Endothelial cell of umbilical vein (primary cell): Measurements from ENCODE around the gene ATP10B. TPM values are rescaled to one million over a fixed set of nuclear protein-coding genes. Genes with fewer than 3 reads are reported as not detected.

Source experiments
- BruUV-seq: library from RNA; stranded (reverse); fragments of 400-500 nt; replicated peaks from 2 replicates; lab custom pipeline; 2021; lab: Mats Ljungman, UMichigan
- CTCF ChIA-PET: fragments of 300-600, 350-600 bp; sonication (Branson Sonifier 250); formaldehyde crosslinking; loops from one replicate; lab custom pipeline; 2021; ENCODE audit warnings: antibody characterized with exemption, inconsistent platforms; lab: Charles Lee
- POLR2A ChIA-PET: fragments of 300-600, 350-600 bp; sonication (Branson Sonifier 250); formaldehyde crosslinking; loops from one replicate; lab custom pipeline; 2021; ENCODE audit warnings: antibody characterized with exemption, inconsistent platforms; lab: Charles Lee
- DNase-seq: peaks from one replicate; pipeline ENCODE4 v3.0.0-alpha.2; 2011; ENCODE audit warnings: low read depth, low spot score
- FAIRE-seq: peaks from 2 replicates; lab custom pipeline; 2011; peaks lifted over from hg19 to GRCh38; lab: Jason Lieb, UNC
- H2AFZ ChIP-seq: 2 replicates; pipeline ENCODE4 v1.6.0; 2012; ENCODE audit warnings: low read depth, low read length, control low read depth, inconsistent platforms
- H3K27ac ChIP-seq: 2 replicates; pipeline ENCODE4 v1.5.1; 2011; ENCODE audit warnings: low read depth, mild to moderate bottlenecking, control low read depth, low read length, moderate library complexity; ENCODE audit not compliant: insufficient read depth
- H3K27me3 ChIP-seq, 2 experiments: 2 replicates each; pipeline versions ENCODE4 v1.6.0 to v1.6.1; 2011; ENCODE audit warnings: low read length in 2 of 2, mixed read lengths in 1 of 2; ENCODE audit not compliant: control insufficient read depth in 2 of 2, insufficient read depth in 2 of 2
- H3K36me3 ChIP-seq, 2 experiments: 2 replicates in 1 of 2; 3 replicates in 1 of 2; pipeline ENCODE4 v1.5.1; 2011; ENCODE audit warnings: low read length in 2 of 2, mild to moderate bottlenecking in 1 of 2, moderate library complexity in 1 of 2; ENCODE audit not compliant: control insufficient read depth in 2 of 2, insufficient read depth in 2 of 2; ENCODE audit errors: extremely low read depth in 1 of 2
- H3K4me1 ChIP-seq: 3 replicates; pipeline ENCODE4 v1.5.1; 2011; ENCODE audit warnings: mild to moderate bottlenecking, low read length; ENCODE audit not compliant: control insufficient read depth, insufficient read depth; ENCODE audit errors: extremely low read depth
- H3K4me2 ChIP-seq: 2 replicates; pipeline ENCODE4 v1.6.1; 2011; ENCODE audit warnings: low read length, control low read depth, mixed read lengths; ENCODE audit not compliant: insufficient read depth
- H3K4me3 ChIP-seq, 3 experiments: fragments of 200-600 bp in 1 of 3; sonication (generic), shearing (Covaris generic) in 1 of 3; replicated peaks in 1 of 3; 2 replicates each; pipeline ENCODE4 v1.5.1; 2011 to 2016; ENCODE audit warnings: control low read depth in 3 of 3, low read length in 3 of 3, mild to moderate bottlenecking in 2 of 3, inconsistent platforms in 1 of 3, low read depth in 1 of 3, moderate library complexity in 1 of 3; ENCODE audit not compliant: insufficient read depth in 1 of 3
- H3K79me2 ChIP-seq: 2 replicates; pipeline ENCODE4 v1.6.0; 2012; ENCODE audit warnings: low read length, inconsistent platforms; ENCODE audit not compliant: control insufficient read depth, insufficient read depth
- H3K9ac ChIP-seq: replicated peaks from 2 replicates; pipeline ENCODE3; 2011; ENCODE audit warnings: low read length, control low read depth; ENCODE audit not compliant: insufficient read depth; ENCODE audit errors: extremely low read depth
- H3K9me1 ChIP-seq: replicated peaks from 3 replicates; pipeline ENCODE4 v1.6.0; 2011; ENCODE audit warnings: mild to moderate bottlenecking, low read length; ENCODE audit not compliant: control insufficient read depth, insufficient read depth; ENCODE audit errors: extremely low read depth
- H3K9me3 ChIP-seq: replicated peaks from 2 replicates; pipeline ENCODE4 v1.5.1; 2012; ENCODE audit warnings: low read length, inconsistent platforms; ENCODE audit not compliant: control insufficient read depth, insufficient read depth
- H4K20me1 ChIP-seq: replicated peaks from 2 replicates; pipeline ENCODE3; 2011; ENCODE audit warnings: mild to moderate bottlenecking, low read length; ENCODE audit not compliant: control insufficient read depth, insufficient read depth; ENCODE audit errors: extremely low read depth
- CTCF ChIP-seq, 2 donors: IDR thresholded peaks; 1 replicate in 1 of 2; 2 replicates in 1 of 2; pipeline ENCODE4 v1.5.1; 2011; ENCODE audit warnings: low read length in 2 of 2, mild to moderate bottlenecking in 2 of 2, moderate library complexity in 2 of 2, control low read depth in 1 of 2, inconsistent platforms in 1 of 2, low read depth in 1 of 2; ENCODE audit not compliant: insufficient read depth in 1 of 2; ENCODE audit errors: extremely low read depth in 1 of 2
- EZH2 ChIP-seq: IDR thresholded peaks from 2 replicates; pipeline ENCODE4 v1.6.1; 2012; ENCODE audit warnings: borderline replicate concordance, low read depth, mild to moderate bottlenecking, moderate library complexity, low read length, inconsistent platforms; ENCODE audit not compliant: severe bottlenecking
- FOS ChIP-seq: IDR thresholded peaks from 2 replicates; pipeline ENCODE4 v1.6.1; 2011; ENCODE audit warnings: mild to moderate bottlenecking, low read length, moderate library complexity, borderline replicate concordance; ENCODE audit not compliant: insufficient read depth
- GATA2 ChIP-seq: IDR thresholded peaks from 2 replicates; pipeline ENCODE4 v1.7.0; 2011; ENCODE audit warnings: low read depth, mild to moderate bottlenecking, moderate library complexity, mixed read lengths, low read length; ENCODE audit not compliant: insufficient read length, insufficient read depth
- JUN ChIP-seq: IDR thresholded peaks from 2 replicates; pipeline ENCODE4 v1.6.1; 2011; ENCODE audit warnings: borderline replicate concordance, low read depth; ENCODE audit not compliant: insufficient read length, insufficient read depth
- MYC ChIP-seq: IDR thresholded peaks from one replicate; pipeline ENCODE4 v1.6.1; 2011; ENCODE audit warnings: mild to moderate bottlenecking, low read depth, low read length
- POLR2A ChIP-seq: IDR thresholded peaks from 2 replicates; pipeline ENCODE4 v1.6.1; 2012; ENCODE audit warnings: low read depth, mild to moderate bottlenecking, control low read depth, low read length
- POLR2AphosphoS5 ChIP-seq: IDR thresholded peaks from 2 replicates; pipeline ENCODE4 v1.6.1; 2012; ENCODE audit warnings: low read depth, mild to moderate bottlenecking, control low read depth, low read length, moderate library complexity; ENCODE audit not compliant: insufficient read depth
- dilution Hi-C: fragments of 300-500 bp; cut with MboI; formaldehyde crosslinking; loops from one replicate; pipeline ENCODE4 v1.15.0; 2019; ENCODE audit warnings: low sequenced_read_pairs; ENCODE audit not compliant: extremely low pct_ligation_motif_present
- intact Hi-C: fragments of 100-400 bp; cut with micrococcal nuclease; formaldehyde crosslinking; loops from one replicate; pipeline ENCODE4 v1.10.0; 2022
- polyA plus RNA-seq, 4 experiments: library from polyadenylated mRNA; depleted of rRNA in 3 of 4; stranded (reverse) in 3 of 4; unstranded in 1 of 4; fragments of >200 nt; gene quantifications; 2 replicates each; pipeline versions ENCODE4 v1.2.1 to v1.2.3, GENCODE V29; 2011 to 2012; ENCODE audit warnings: missing spikeins in 1 of 4
- total RNA-seq: library from RNA; stranded (reverse); gene quantifications from 2 replicates; pipeline ENCODE4 v1.2.3, GENCODE V29; 2021
- TF ChIP-seq, protein P1 (sequence below): IDR thresholded peaks from 2 replicates; pipeline ENCODE4 v1.6.1; 2011; ENCODE audit not compliant: insufficient read depth, insufficient read length

ATP10B gene
- total and polyA plus RNA-seq, 2 donors (not counting 3 experiments of a cell fraction or from before 2014, with no cell fraction given): not detected

DNA sequence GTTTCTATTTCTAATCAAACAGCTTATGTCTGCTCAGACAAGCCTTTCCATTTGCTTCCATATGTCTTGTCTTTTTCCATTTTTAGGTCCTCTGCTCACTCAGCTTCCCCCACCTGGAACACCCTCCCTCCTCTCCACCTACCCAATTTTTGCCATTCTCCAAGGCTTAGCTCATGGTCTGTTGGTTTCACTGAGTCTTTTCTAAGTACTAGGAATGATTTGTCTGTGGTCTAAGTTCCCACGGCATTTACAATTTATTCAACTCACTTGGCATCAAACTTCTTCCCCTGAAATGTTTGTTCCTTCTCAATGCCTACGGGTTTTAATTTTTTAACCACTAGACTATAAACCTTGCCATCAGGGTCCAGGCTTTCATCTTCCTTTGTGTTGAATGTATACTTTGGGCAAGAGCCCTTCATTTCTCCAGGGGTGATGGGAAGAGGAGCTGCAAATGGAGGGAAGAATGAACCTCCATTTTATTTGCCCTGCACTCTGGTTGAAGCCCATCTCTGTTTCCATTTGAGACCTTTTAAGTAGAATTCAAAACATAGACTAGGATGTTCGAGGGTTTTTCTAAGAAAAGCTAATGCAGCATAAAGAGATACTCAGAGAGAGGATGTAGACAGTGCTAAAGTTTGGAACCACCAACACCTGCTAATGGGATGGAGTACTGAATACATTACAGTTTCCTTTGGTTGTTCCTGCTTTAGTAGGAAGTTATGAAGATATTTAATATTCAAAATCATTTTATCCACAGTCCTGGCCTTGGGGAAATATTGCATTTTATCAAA lies 326.3 kb downstream of the ATP10B start:
- Histone ChIP-seq H3K36me3 (no peaks in the 10 kb centered on the region), H3K9me1 (no peaks in the 10 kb centered on the region), H3K4me1 (no peaks in the 10 kb centered on the region), H3K27ac (no peak overlapping the region), H3K4me3 (no peak overlapping the region), H3K4me2 (no peak overlapping the region), H4K20me1 (no peaks in the 10 kb centered on the region), H3K79me2 (no peaks in the 10 kb centered on the region), H2AFZ (no peak overlapping the region), H3K9me3 (no peaks in the 10 kb centered on the region), H3K27me3 (peaks cover 0 to 2% of the 10 kb centered on the region in 2 experiments), H3K9ac (no peak overlapping the region)
- dilution Hi-C loops (no loop called here), intact Hi-C loops (no loop called here)
- ChIA-PET POLR2A (no interaction called here), CTCF (no interaction called here)
- TF ChIP-seq FOS (no peak), EZH2 (no peak), MYC (no peak), GATA2 (no peak), JUN (no peak), CTCF (IDR thresholded peaks at IDR 0.05; ENCODE audit: extremely low read depth in 1 of 2, insufficient read depth in 1 of 2, low read depth in 1 of 2, low read length in 2 of 2) (no peak), POLR2AphosphoS5 (no peak), POLR2A (no peak)
- TF ChIP-seq, protein P1, sequence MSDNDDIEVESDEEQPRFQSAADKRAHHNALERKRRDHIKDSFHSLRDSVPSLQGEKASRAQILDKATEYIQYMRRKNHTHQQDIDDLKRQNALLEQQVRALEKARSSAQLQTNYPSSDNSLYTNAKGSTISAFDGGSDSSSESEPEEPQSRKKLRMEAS: no peak
- no TSS peak for BruUV-seq
- no peak for FAIRE-seq
- DNase-seq: no peak
